Mucosa of stomach (tissue), 1 donor: ENCODE data around the gene COTL1.

Experiments used
- H3K27me3 ChIP-seq: one replicate; pipeline ENCODE4 v1.7.0; 2013; ENCODE audit warnings: mild to moderate bottlenecking, low read length; ENCODE audit not compliant: control insufficient read depth, insufficient read depth
- H3K36me3 ChIP-seq: one replicate; pipeline ENCODE4 v1.7.0; 2013; ENCODE audit warnings: low read length; ENCODE audit not compliant: control insufficient read depth, insufficient read depth
- H3K4me1 ChIP-seq: one replicate; pipeline ENCODE4 v1.7.0; 2013; ENCODE audit warnings: mild to moderate bottlenecking, low read length; ENCODE audit not compliant: control insufficient read depth, insufficient read depth
- H3K4me3 ChIP-seq: one replicate; pipeline ENCODE4 v1.7.0; 2013; ENCODE audit warnings: low read length
- H3K9ac ChIP-seq: one replicate; pipeline ENCODE4 v1.7.0; 2013; ENCODE audit warnings: mild to moderate bottlenecking, low read length, moderate library complexity
- H3K9me3 ChIP-seq: one replicate; pipeline ENCODE4 v1.7.0; 2013; ENCODE audit warnings: mild to moderate bottlenecking, low read length, moderate library complexity; ENCODE audit not compliant: control insufficient read depth
- donor health status: Pancreatic carcinoma.

The COTL1 gene

GRCh38 chr16:84569382-84569987 lies 48.4 kb downstream of the COTL1 start:
- no peaks in the 10 kb centered on the region for H3K36me3 ChIP-seq
- no peaks in the 10 kb centered on the region for H3K9me3 ChIP-seq
- H3K4me3 ChIP-seq, result no peak overlapping the region
- H3K4me1 ChIP-seq, result peaks cover 48% of the 10 kb centered on the region
- peak overlapping the region; percentile 2 for H3K9ac ChIP-seq
- H3K27me3 ChIP-seq, result no peaks in the 10 kb centered on the region

- H3K4me1 ChIP-seq, result peaks cover 50% of the 10 kb centered on the region
These were observed 49.8 kb downstream of the COTL1 start for GRCh38 chr16:84568066-84568465.

GRCh38 chr16:84567286-84567962 lies 50.5 kb downstream of the COTL1 start:
- peaks cover 4% of the 10 kb centered on the region for H3K36me3 ChIP-seq
- no peak overlapping the region for H3K9ac ChIP-seq
- H3K27me3 ChIP-seq, result no peaks in the 10 kb centered on the region
- H3K9me3 ChIP-seq, result no peaks in the 10 kb centered on the region
- H3K4me3 ChIP-seq, result no peak overlapping the region
- peaks cover 56% of the 10 kb centered on the region for H3K4me1 ChIP-seq

More at GRCh38 chr16:84568066-84568465, 49.8 kb downstream of the COTL1 start:
- Histone ChIP-seq H3K27me3 (no peaks in the 10 kb centered on the region), H3K4me3 (no peak overlapping the region), H3K9me3 (no peaks in the 10 kb centered on the region), H3K9ac (no peak overlapping the region), H3K36me3 (peaks cover 4% of the 10 kb centered on the region)

GRCh38 chr16:84566545-84567257 lies 51.2 kb downstream of the COTL1 start:
- Histone ChIP-seq H3K9me3 (no peaks in the 10 kb centered on the region), H3K4me3 (no peak overlapping the region), H3K36me3 (peaks cover 4% of the 10 kb centered on the region), H3K27me3 (no peaks in the 10 kb centered on the region), H3K9ac (no peak overlapping the region), H3K4me1 (peaks cover 54% of the 10 kb centered on the region)

- H3K9ac ChIP-seq, result no peak overlapping the region
- H3K4me3 ChIP-seq, result no peak overlapping the region
- H3K27me3 ChIP-seq, result no peaks in the 10 kb centered on the region
- no peaks in the 10 kb centered on the region for H3K9me3 ChIP-seq
- H3K36me3 ChIP-seq, result peaks cover 4% of the 10 kb centered on the region
- peaks cover 46% of the 10 kb centered on the region for H3K4me1 ChIP-seq
These were observed 52.0 kb downstream of the COTL1 start for GRCh38 chr16:84565669-84566495.

- no peak overlapping the region for H3K4me3 ChIP-seq
- no peak overlapping the region for H3K9ac ChIP-seq
- H3K27me3 ChIP-seq, result no peaks in the 10 kb centered on the region
- peaks cover 48% of the 10 kb centered on the region for H3K4me1 ChIP-seq
- peaks cover 4% of the 10 kb centered on the region for H3K36me3 ChIP-seq
- H3K9me3 ChIP-seq, result no peaks in the 10 kb centered on the region
These were observed 54.0 kb downstream of the COTL1 start for GRCh38 chr16:84563786-84564420.

- Histone ChIP-seq H3K27me3 (no peaks in the 10 kb centered on the region), H3K4me3 (no peak overlapping the region), H3K9me3 (no peaks in the 10 kb centered on the region), H3K4me1 (peaks cover 41% of the 10 kb centered on the region), H3K9ac (no peak overlapping the region), H3K36me3 (peaks cover 4% of the 10 kb centered on the region)
These were observed 54.7 kb downstream of the COTL1 start for GRCh38 chr16:84563064-84563715.

- H3K4me1 ChIP-seq, result peaks cover 33% of the 10 kb centered on the region
- no peaks in the 10 kb centered on the region for H3K27me3 ChIP-seq
- H3K9ac ChIP-seq, result peak overlapping the region; percentile 1
- no peaks in the 10 kb centered on the region for H3K9me3 ChIP-seq
- H3K4me3 ChIP-seq, result no peak overlapping the region
- H3K36me3 ChIP-seq, result peaks cover 4% of the 10 kb centered on the region
These were observed 55.6 kb downstream of the COTL1 start for GRCh38 chr16:84562174-84562815.

- Histone ChIP-seq H3K4me3 (no peak overlapping the region), H3K36me3 (peaks cover 4% of the 10 kb centered on the region), H3K4me1 (peaks cover 33% of the 10 kb centered on the region), H3K9me3 (no peaks in the 10 kb centered on the region), H3K27me3 (no peaks in the 10 kb centered on the region), H3K9ac (no peak overlapping the region)
These were observed 56.6 kb downstream of the COTL1 start for GRCh38 chr16:84561291-84561690.

GRCh38 chr16:84560269-84560668 lies 57.6 kb downstream of the COTL1 start:
- Histone ChIP-seq H3K27me3 (no peaks in the 10 kb centered on the region), H3K4me1 (peaks cover 26% of the 10 kb centered on the region), H3K9ac (no peak overlapping the region), H3K36me3 (peaks cover 4% of the 10 kb centered on the region), H3K9me3 (no peaks in the 10 kb centered on the region), H3K4me3 (no peak overlapping the region)
